GM21526 (cell line): ENCODE measurements around the gene MDM4.

Experiments
- ATAC-seq: cut with Tn5 transposase; IDR thresholded peaks from one replicate; pipeline ENCODE4 v1.9.1; 2021; ENCODE audit warnings: moderate library complexity; ENCODE audit not compliant: unreplicated experiment, low FRiP score

MDM4 gene

GRCh38 chr1:204600968-204601367, 84.8 kb downstream of the MDM4 start:
- ATAC-seq, result no peak

GRCh38 chr1:204602111-204602579, 85.9 kb downstream of the MDM4 start:
- no peak for ATAC-seq

- ATAC-seq, result no peak
Observed at GRCh38 chr1:204602871-204603542, 86.8 kb downstream of the MDM4 start.

GRCh38 chr1:204605791-204606190, 89.6 kb downstream of the MDM4 start:
- no peak for ATAC-seq
